GM23338 (cell line): ENCODE data around the gene RBMS2. TPM values are rescaled to one million over a fixed set of nuclear protein-coding genes. Genes with fewer than 3 reads are reported as not detected.

Experiments
- ATAC-seq: fragments of 200-7000 bp; cut with Tn5 transposase; 3 replicates; pipeline ENCODE4 v1.9.1; 2020
- DNase-seq: peaks from one replicate; pipeline ENCODE4 v3.0.0-alpha.2; 2015; ENCODE audit warnings: low spot score
- H2AFZ ChIP-seq: fragments of 200-600 bp; sonication (generic); 2 replicates; pipeline ENCODE4 v1.8.0; 2016; ENCODE audit warnings: antibody characterized with exemption, mild to moderate bottlenecking, moderate library complexity
- H3F3A ChIP-seq: fragments of 200-600 bp; sonication (generic); replicated peaks from 2 replicates; pipeline ENCODE4 v1.8.0; 2017; ENCODE audit warnings: antibody characterized with exemption, mixed run types, low read depth
- H3K27ac ChIP-seq: fragments of 200-600 bp; sonication (generic); 2 replicates; pipeline ENCODE4 v1.6.1; 2016; ENCODE audit warnings: low read depth
- H3K27me3 ChIP-seq: fragments of 200-600 bp; sonication (generic); 2 replicates; pipeline ENCODE4 v1.8.0; 2016; ENCODE audit warnings: mild to moderate bottlenecking, mixed run types, moderate library complexity; ENCODE audit not compliant: insufficient read depth
- H3K36me3 ChIP-seq: fragments of 200-600 bp; sonication (generic); 2 replicates; pipeline ENCODE4 v1.8.0; 2016; ENCODE audit warnings: mild to moderate bottlenecking; ENCODE audit not compliant: insufficient read depth
- H3K4me1 ChIP-seq: fragments of 200-600 bp; sonication (generic); 2 replicates; pipeline ENCODE4 v1.8.0; 2016; ENCODE audit warnings: mild to moderate bottlenecking, moderate library complexity; ENCODE audit not compliant: insufficient read depth
- H3K4me2 ChIP-seq: fragments of 200-600 bp; sonication (generic); 2 replicates; pipeline ENCODE4 v1.7.1; 2017; ENCODE audit warnings: mixed run types
- H3K4me3 ChIP-seq: fragments of 200-600 bp; sonication (generic); 2 replicates; pipeline ENCODE4 v1.6.1; 2016; ENCODE audit warnings: mixed run types
- H3K79me2 ChIP-seq: fragments of 200-600 bp; sonication (generic); replicated peaks from 2 replicates; pipeline ENCODE4 v1.8.0; 2017; ENCODE audit warnings: mild to moderate bottlenecking; ENCODE audit not compliant: insufficient read depth
- H3K9me2 ChIP-seq: fragments of 200-600 bp; sonication (generic); 2 replicates; pipeline ENCODE4 v1.8.0; 2017; ENCODE audit not compliant: insufficient read depth
- H4K20me1 ChIP-seq: fragments of 200-600 bp; sonication (generic); replicated peaks from 2 replicates; pipeline ENCODE4 v1.8.0; 2017; ENCODE audit warnings: mild to moderate bottlenecking; ENCODE audit not compliant: insufficient read depth
- H3K27ac Mint-ChIP-seq: 2 replicates; pipeline ENCODE4 v1.8.0; 2020; ENCODE audit warnings: inconsistent platforms, mild to moderate bottlenecking, moderate library complexity, mixed read lengths
- H3K27me3 Mint-ChIP-seq: 3 replicates; pipeline ENCODE4 v1.8.0; 2022; ENCODE audit warnings: low read depth, mild to moderate bottlenecking, moderate library complexity, mixed read lengths, inconsistent platforms; ENCODE audit not compliant: insufficient read depth, poor library complexity
- H3K36me3 Mint-ChIP-seq: 3 replicates; pipeline ENCODE4 v1.8.0; 2021; ENCODE audit warnings: low read depth, mild to moderate bottlenecking, inconsistent platforms, moderate library complexity, mixed read lengths
- H3K4me1 Mint-ChIP-seq: 3 replicates; pipeline ENCODE4 v1.8.0; 2020; ENCODE audit warnings: mild to moderate bottlenecking, inconsistent platforms, mixed read lengths
- H3K4me3 Mint-ChIP-seq: 3 replicates; pipeline ENCODE4 v1.8.0; 2021; ENCODE audit warnings: moderate library complexity, mild to moderate bottlenecking, inconsistent platforms, mixed read lengths
- H3K9me3 Mint-ChIP-seq: 3 replicates; pipeline ENCODE4 v1.8.0; 2020; ENCODE audit warnings: moderate library complexity, mild to moderate bottlenecking, inconsistent platforms, mixed read lengths
- CREB1 ChIP-seq: fragments of 250-450 bp; sonication (Bioruptor Pico); IDR thresholded peaks from 2 replicates; pipeline ENCODE4 v1.5.0; 2020; ENCODE audit warnings: low read depth, mild to moderate bottlenecking, moderate library complexity
- CTCF ChIP-seq, 2 experiments: fragments of 200-600 bp in 1 of 2; sonication (generic) in 1 of 2; conservative IDR thresholded peaks; 2 replicates each; pipeline versions ENCODE4 v1.5.1 to v1.6.1; 2016 to 2017; ENCODE audit warnings: antibody characterized with exemption in 2 of 2, low read depth in 2 of 2, mild to moderate bottlenecking in 2 of 2, moderate library complexity in 1 of 2
- EZH2 ChIP-seq: fragments of 200-600 bp; sonication (generic); IDR thresholded peaks from one replicate; pipeline ENCODE4 v1.8.0; 2017; ENCODE audit warnings: antibody characterized with exemption, mild to moderate bottlenecking, low read depth; ENCODE audit not compliant: unreplicated experiment
- EZH2phosphoT487 ChIP-seq: fragments of 200-600 bp; sonication (generic); IDR thresholded peaks from one replicate; pipeline ENCODE4 v1.8.1; 2018; ENCODE audit warnings: antibody characterized with exemption; ENCODE audit not compliant: unreplicated experiment
- JUNB ChIP-seq: IDR thresholded peaks from one replicate; pipeline ENCODE4 v1.6.1; 2016; ENCODE audit warnings: antibody characterized with exemption; ENCODE audit not compliant: unreplicated experiment
- NANOG ChIP-seq: IDR thresholded peaks from 2 replicates; pipeline ENCODE4 v1.6.1; 2016; ENCODE audit warnings: antibody characterized with exemption, borderline replicate concordance
- POLR2AphosphoS5 ChIP-seq: IDR thresholded peaks from 2 replicates; pipeline ENCODE4 v1.6.1; 2016; ENCODE audit warnings: antibody characterized with exemption, low read depth
- ZNF331 ChIP-seq: fragments of 250-450 bp; sonication (Bioruptor Pico); IDR thresholded peaks from 2 replicates; pipeline ENCODE4 v1.5.0; 2020; ENCODE audit warnings: low read depth, mild to moderate bottlenecking, moderate library complexity
- ZNF462 ChIP-seq: fragments of 250-450 bp; sonication (Bioruptor Pico); IDR thresholded peaks from 2 replicates; pipeline ENCODE4 v1.5.0; 2020; ENCODE audit warnings: mild to moderate bottlenecking, moderate library complexity
- polyA plus RNA-seq: library from polyadenylated mRNA; unstranded; fragments of >200 nt; fragmentation: Nextera tagmentation; extraction: Ambion mirVana; gene quantifications from 2 replicates; pipeline ENCODE4 v1.2.1, GENCODE V29; 2016
- total RNA-seq: library from RNA; depleted of rRNA; stranded (reverse); fragments of >200 nt; shearing (Covaris generic); gene quantifications from 2 replicates; pipeline ENCODE4 v1.2.3, GENCODE V29; 2014

The RBMS2 gene
- total and polyA plus RNA-seq, 2 experiments from 2014 or later, result 9.2 to 16.8 TPM

DNA sequence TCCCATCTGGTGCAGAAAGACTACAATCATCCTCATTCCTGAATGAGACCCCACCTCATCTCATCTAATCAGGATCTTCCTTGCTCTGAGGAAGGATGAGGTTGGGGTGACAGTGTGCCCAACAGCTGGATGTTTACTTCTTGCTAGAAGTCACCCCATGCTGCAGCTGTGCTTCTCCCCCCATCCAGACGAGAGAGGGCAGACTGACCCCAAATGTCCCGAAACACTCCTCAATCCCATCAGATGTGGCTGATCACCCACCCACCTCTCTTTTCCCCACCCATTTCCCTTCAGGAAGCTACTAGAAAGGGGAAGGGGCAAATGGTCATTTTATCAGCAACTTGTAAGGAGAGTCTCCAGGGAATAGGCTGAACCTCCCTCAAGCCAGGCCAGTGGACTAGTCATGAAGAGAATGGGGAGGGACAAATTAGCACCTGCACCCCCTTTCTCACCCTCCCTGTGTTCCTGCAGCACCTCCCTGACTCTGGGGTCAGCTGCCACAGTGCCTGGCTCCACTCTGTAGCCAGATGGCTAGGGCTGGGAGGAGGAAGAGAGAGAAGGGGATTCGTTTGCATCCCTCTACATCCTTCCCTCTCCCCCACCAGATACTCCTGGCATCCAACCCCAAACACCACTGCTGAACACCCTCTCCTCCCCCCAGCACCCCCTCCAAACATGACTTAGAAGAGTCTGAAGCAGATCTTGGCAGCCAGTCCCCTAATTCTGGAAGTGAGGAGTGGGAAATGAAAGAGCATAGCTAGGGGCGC, 111.3 kb downstream of the RBMS2 start (continued):
- no peak for TF ChIP-seq ZNF462 (CRISPR knock-in tag)
- TF ChIP-seq NANOG, result no peak
- TF ChIP-seq POLR2AphosphoS5, result no peak
- TF ChIP-seq EZH2phosphoT487, result no peak
- no peak for TF ChIP-seq ZNF331 (CRISPR knock-in tag)

- Mint-ChIP-seq H3K4me1 (peaks cover 66% of the 10 kb centered on the region), H3K9me3 (no peaks in the 10 kb centered on the region; the same call in 2 of the 3 replicates), H3K36me3 (peaks cover 17% of the 10 kb centered on the region), H3K27me3 (peaks cover 31% of the 10 kb centered on the region), H3K27ac (peak overlapping the region; percentile 97), H3K4me3 (peak overlapping the region; percentile 99)
- peak overlapping the region; percentile 70 for H3K4me3 ChIP-seq
- H3K36me3 ChIP-seq, result peaks cover 11% of the 10 kb centered on the region; the same call in 1 of the 2 replicates
- peaks cover 41% of the 10 kb centered on the region for H3K4me1 ChIP-seq
- peak overlapping the region; percentile 99 for H3K4me2 ChIP-seq
- no peak for DNase-seq
- H4K20me1 ChIP-seq, result peaks cover 1% of the 10 kb centered on the region; the same call in 1 of the 2 replicates
- no peak for ATAC-seq
- H3K27ac ChIP-seq, result peak overlapping the region; percentile 95
- no peaks in the 10 kb centered on the region for H3K27me3 ChIP-seq
- no peaks in the 10 kb centered on the region for H3K9me2 ChIP-seq
- H3K79me2 ChIP-seq, result peaks cover 21% of the 10 kb centered on the region
- H2AFZ ChIP-seq, result no peak overlapping the region
- peaks cover 23% of the 10 kb centered on the region for H3F3A ChIP-seq
- TF ChIP-seq CREB1 (CRISPR knock-in tag), result no peak
- no peak for TF ChIP-seq CTCF (conservative IDR thresholded peaks at IDR 0.05; ENCODE audit: low read depth in 2 of 2)
- no peak for TF ChIP-seq ZNF331 (CRISPR knock-in tag)
- TF ChIP-seq JUNB, result no peak
- no peak for TF ChIP-seq EZH2
- TF ChIP-seq EZH2phosphoT487, result no peak
Observed at GRCh38 chr12:56633468-56634241, 112.0 kb downstream of the RBMS2 start.
